GM23338 (cell line): ENCODE results near the gene MEAK7. TPM values are rescaled to one million over a fixed set of nuclear protein-coding genes. Genes with fewer than 3 reads are reported as not detected.

Experiments
- ATAC-seq: fragments of 200-7000 bp; cut with Tn5 transposase; 3 replicates; pipeline ENCODE4 v1.9.1; 2020
- DNase-seq: peaks from one replicate; pipeline ENCODE4 v3.0.0-alpha.2; 2015; ENCODE audit warnings: low spot score
- H2AFZ ChIP-seq: fragments of 200-600 bp; sonication (generic); 2 replicates; pipeline ENCODE4 v1.8.0; 2016; ENCODE audit warnings: antibody characterized with exemption, mild to moderate bottlenecking, moderate library complexity
- H3F3A ChIP-seq: fragments of 200-600 bp; sonication (generic); replicated peaks from 2 replicates; pipeline ENCODE4 v1.8.0; 2017; ENCODE audit warnings: antibody characterized with exemption, mixed run types, low read depth
- H3K27ac ChIP-seq: fragments of 200-600 bp; sonication (generic); 2 replicates; pipeline ENCODE4 v1.6.1; 2016; ENCODE audit warnings: low read depth
- H3K27me3 ChIP-seq: fragments of 200-600 bp; sonication (generic); 2 replicates; pipeline ENCODE4 v1.8.0; 2016; ENCODE audit warnings: mild to moderate bottlenecking, mixed run types, moderate library complexity; ENCODE audit not compliant: insufficient read depth
- H3K36me3 ChIP-seq: fragments of 200-600 bp; sonication (generic); 2 replicates; pipeline ENCODE4 v1.8.0; 2016; ENCODE audit warnings: mild to moderate bottlenecking; ENCODE audit not compliant: insufficient read depth
- H3K4me1 ChIP-seq: fragments of 200-600 bp; sonication (generic); 2 replicates; pipeline ENCODE4 v1.8.0; 2016; ENCODE audit warnings: mild to moderate bottlenecking, moderate library complexity; ENCODE audit not compliant: insufficient read depth
- H3K4me2 ChIP-seq: fragments of 200-600 bp; sonication (generic); 2 replicates; pipeline ENCODE4 v1.7.1; 2017; ENCODE audit warnings: mixed run types
- H3K4me3 ChIP-seq: fragments of 200-600 bp; sonication (generic); 2 replicates; pipeline ENCODE4 v1.6.1; 2016; ENCODE audit warnings: mixed run types
- H3K79me2 ChIP-seq: fragments of 200-600 bp; sonication (generic); replicated peaks from 2 replicates; pipeline ENCODE4 v1.8.0; 2017; ENCODE audit warnings: mild to moderate bottlenecking; ENCODE audit not compliant: insufficient read depth
- H3K9me2 ChIP-seq: fragments of 200-600 bp; sonication (generic); 2 replicates; pipeline ENCODE4 v1.8.0; 2017; ENCODE audit not compliant: insufficient read depth
- H4K20me1 ChIP-seq: fragments of 200-600 bp; sonication (generic); replicated peaks from 2 replicates; pipeline ENCODE4 v1.8.0; 2017; ENCODE audit warnings: mild to moderate bottlenecking; ENCODE audit not compliant: insufficient read depth
- H3K27ac Mint-ChIP-seq: 2 replicates; pipeline ENCODE4 v1.8.0; 2020; ENCODE audit warnings: inconsistent platforms, mild to moderate bottlenecking, moderate library complexity, mixed read lengths
- H3K27me3 Mint-ChIP-seq: 3 replicates; pipeline ENCODE4 v1.8.0; 2022; ENCODE audit warnings: low read depth, mild to moderate bottlenecking, moderate library complexity, mixed read lengths, inconsistent platforms; ENCODE audit not compliant: insufficient read depth, poor library complexity
- H3K36me3 Mint-ChIP-seq: 3 replicates; pipeline ENCODE4 v1.8.0; 2021; ENCODE audit warnings: low read depth, mild to moderate bottlenecking, inconsistent platforms, moderate library complexity, mixed read lengths
- H3K4me1 Mint-ChIP-seq: 3 replicates; pipeline ENCODE4 v1.8.0; 2020; ENCODE audit warnings: mild to moderate bottlenecking, inconsistent platforms, mixed read lengths
- H3K4me3 Mint-ChIP-seq: 3 replicates; pipeline ENCODE4 v1.8.0; 2021; ENCODE audit warnings: moderate library complexity, mild to moderate bottlenecking, inconsistent platforms, mixed read lengths
- H3K9me3 Mint-ChIP-seq: 3 replicates; pipeline ENCODE4 v1.8.0; 2020; ENCODE audit warnings: moderate library complexity, mild to moderate bottlenecking, inconsistent platforms, mixed read lengths
- CREB1 ChIP-seq: fragments of 250-450 bp; sonication (Bioruptor Pico); IDR thresholded peaks from 2 replicates; pipeline ENCODE4 v1.5.0; 2020; ENCODE audit warnings: low read depth, mild to moderate bottlenecking, moderate library complexity
- EZH2 ChIP-seq: fragments of 200-600 bp; sonication (generic); IDR thresholded peaks from one replicate; pipeline ENCODE4 v1.8.0; 2017; ENCODE audit warnings: antibody characterized with exemption, mild to moderate bottlenecking, low read depth; ENCODE audit not compliant: unreplicated experiment
- EZH2phosphoT487 ChIP-seq: fragments of 200-600 bp; sonication (generic); IDR thresholded peaks from one replicate; pipeline ENCODE4 v1.8.1; 2018; ENCODE audit warnings: antibody characterized with exemption; ENCODE audit not compliant: unreplicated experiment
- JUNB ChIP-seq: IDR thresholded peaks from one replicate; pipeline ENCODE4 v1.6.1; 2016; ENCODE audit warnings: antibody characterized with exemption; ENCODE audit not compliant: unreplicated experiment
- NANOG ChIP-seq: IDR thresholded peaks from 2 replicates; pipeline ENCODE4 v1.6.1; 2016; ENCODE audit warnings: antibody characterized with exemption, borderline replicate concordance
- POLR2AphosphoS5 ChIP-seq: IDR thresholded peaks from 2 replicates; pipeline ENCODE4 v1.6.1; 2016; ENCODE audit warnings: antibody characterized with exemption, low read depth
- STAT1 ChIP-seq: IDR thresholded peaks from one replicate; pipeline ENCODE4 v1.6.1; 2016; ENCODE audit warnings: antibody characterized with exemption; ENCODE audit not compliant: unreplicated experiment
- ZNF114 ChIP-seq: fragments of 250-450 bp; sonication (Bioruptor Pico); IDR thresholded peaks from 2 replicates; pipeline ENCODE4 v1.5.0; 2020; ENCODE audit warnings: mild to moderate bottlenecking, moderate library complexity
- ZNF331 ChIP-seq: fragments of 250-450 bp; sonication (Bioruptor Pico); IDR thresholded peaks from 2 replicates; pipeline ENCODE4 v1.5.0; 2020; ENCODE audit warnings: low read depth, mild to moderate bottlenecking, moderate library complexity
- ZNF462 ChIP-seq: fragments of 250-450 bp; sonication (Bioruptor Pico); IDR thresholded peaks from 2 replicates; pipeline ENCODE4 v1.5.0; 2020; ENCODE audit warnings: mild to moderate bottlenecking, moderate library complexity
- polyA plus RNA-seq: library from polyadenylated mRNA; unstranded; fragments of >200 nt; fragmentation: Nextera tagmentation; extraction: Ambion mirVana; gene quantifications from 2 replicates; pipeline ENCODE4 v1.2.1, GENCODE V29; 2016
- total RNA-seq: library from RNA; depleted of rRNA; stranded (reverse); fragments of >200 nt; shearing (Covaris generic); gene quantifications from 2 replicates; pipeline ENCODE4 v1.2.3, GENCODE V29; 2014
- TF ChIP-seq, protein P1 (sequence below), 2 experiments: fragments of 200-600 bp in 1 of 2; sonication (generic) in 1 of 2; conservative IDR thresholded peaks; 2 replicates each; pipeline versions ENCODE4 v1.5.1 to v1.6.1; 2016 to 2017; ENCODE audit warnings: antibody characterized with exemption in 2 of 2, low read depth in 2 of 2, mild to moderate bottlenecking in 2 of 2, moderate library complexity in 1 of 2
- TF ChIP-seq, protein P2 (sequence below): IDR thresholded peaks from 2 replicates; pipeline ENCODE4 v1.6.1; 2016; ENCODE audit warnings: antibody characterized with exemption
- TF ChIP-seq, protein P3 (sequence below): IDR thresholded peaks from one replicate; pipeline ENCODE4 v1.6.1; 2018; ENCODE audit warnings: antibody characterized with exemption; ENCODE audit not compliant: unreplicated experiment

Gene MEAK7
- total and polyA plus RNA-seq, 2 experiments from 2014 or later: 7.5 to 17.2 TPM

GRCh38 chr16:84517366-84517765 lies 12.9 kb upstream of the MEAK7 start:
- ATAC-seq (no peak), DNase-seq (no peak)
- H2AFZ ChIP-seq: no peak overlapping the region
- Mint-ChIP-seq H3K4me1 (peaks cover 12% of the 10 kb centered on the region), H3K9me3 (no peaks in the 10 kb centered on the region), H3K27me3 (peaks cover 13% of the 10 kb centered on the region), H3K4me3 (no peak overlapping the region), H3K27ac (no peak overlapping the region), H3K36me3 (no peaks in the 10 kb centered on the region)
- no peaks in the 10 kb centered on the region for H3F3A ChIP-seq
- no peaks in the 10 kb centered on the region for H3K27me3 ChIP-seq
- H3K36me3 ChIP-seq: no peaks in the 10 kb centered on the region
- H4K20me1 ChIP-seq: no peaks in the 10 kb centered on the region
- no peak overlapping the region for H3K4me3 ChIP-seq
- no peaks in the 10 kb centered on the region for H3K9me2 ChIP-seq
- H3K27ac ChIP-seq: no peak overlapping the region
- TF ChIP-seq ZNF462 (CRISPR knock-in tag) (no peak), CREB1 (no peak), STAT1 (no peak), EZH2 (no peak), ZNF331 (CRISPR knock-in tag) (no peak), ZNF114 (CRISPR knock-in tag) (no peak), JUNB (no peak), EZH2phosphoT487 (no peak), POLR2AphosphoS5 (no peak), NANOG (no peak)
- TF ChIP-seq, protein P1, sequence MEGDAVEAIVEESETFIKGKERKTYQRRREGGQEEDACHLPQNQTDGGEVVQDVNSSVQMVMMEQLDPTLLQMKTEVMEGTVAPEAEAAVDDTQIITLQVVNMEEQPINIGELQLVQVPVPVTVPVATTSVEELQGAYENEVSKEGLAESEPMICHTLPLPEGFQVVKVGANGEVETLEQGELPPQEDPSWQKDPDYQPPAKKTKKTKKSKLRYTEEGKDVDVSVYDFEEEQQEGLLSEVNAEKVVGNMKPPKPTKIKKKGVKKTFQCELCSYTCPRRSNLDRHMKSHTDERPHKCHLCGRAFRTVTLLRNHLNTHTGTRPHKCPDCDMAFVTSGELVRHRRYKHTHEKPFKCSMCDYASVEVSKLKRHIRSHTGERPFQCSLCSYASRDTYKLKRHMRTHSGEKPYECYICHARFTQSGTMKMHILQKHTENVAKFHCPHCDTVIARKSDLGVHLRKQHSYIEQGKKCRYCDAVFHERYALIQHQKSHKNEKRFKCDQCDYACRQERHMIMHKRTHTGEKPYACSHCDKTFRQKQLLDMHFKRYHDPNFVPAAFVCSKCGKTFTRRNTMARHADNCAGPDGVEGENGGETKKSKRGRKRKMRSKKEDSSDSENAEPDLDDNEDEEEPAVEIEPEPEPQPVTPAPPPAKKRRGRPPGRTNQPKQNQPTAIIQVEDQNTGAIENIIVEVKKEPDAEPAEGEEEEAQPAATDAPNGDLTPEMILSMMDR (conservative IDR thresholded peaks at IDR 0.05; ENCODE audit: low read depth in 2 of 2): no peak
- TF ChIP-seq, protein P2, sequence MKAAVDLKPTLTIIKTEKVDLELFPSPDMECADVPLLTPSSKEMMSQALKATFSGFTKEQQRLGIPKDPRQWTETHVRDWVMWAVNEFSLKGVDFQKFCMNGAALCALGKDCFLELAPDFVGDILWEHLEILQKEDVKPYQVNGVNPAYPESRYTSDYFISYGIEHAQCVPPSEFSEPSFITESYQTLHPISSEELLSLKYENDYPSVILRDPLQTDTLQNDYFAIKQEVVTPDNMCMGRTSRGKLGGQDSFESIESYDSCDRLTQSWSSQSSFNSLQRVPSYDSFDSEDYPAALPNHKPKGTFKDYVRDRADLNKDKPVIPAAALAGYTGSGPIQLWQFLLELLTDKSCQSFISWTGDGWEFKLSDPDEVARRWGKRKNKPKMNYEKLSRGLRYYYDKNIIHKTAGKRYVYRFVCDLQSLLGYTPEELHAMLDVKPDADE: no peak
- TF ChIP-seq, protein P3, sequence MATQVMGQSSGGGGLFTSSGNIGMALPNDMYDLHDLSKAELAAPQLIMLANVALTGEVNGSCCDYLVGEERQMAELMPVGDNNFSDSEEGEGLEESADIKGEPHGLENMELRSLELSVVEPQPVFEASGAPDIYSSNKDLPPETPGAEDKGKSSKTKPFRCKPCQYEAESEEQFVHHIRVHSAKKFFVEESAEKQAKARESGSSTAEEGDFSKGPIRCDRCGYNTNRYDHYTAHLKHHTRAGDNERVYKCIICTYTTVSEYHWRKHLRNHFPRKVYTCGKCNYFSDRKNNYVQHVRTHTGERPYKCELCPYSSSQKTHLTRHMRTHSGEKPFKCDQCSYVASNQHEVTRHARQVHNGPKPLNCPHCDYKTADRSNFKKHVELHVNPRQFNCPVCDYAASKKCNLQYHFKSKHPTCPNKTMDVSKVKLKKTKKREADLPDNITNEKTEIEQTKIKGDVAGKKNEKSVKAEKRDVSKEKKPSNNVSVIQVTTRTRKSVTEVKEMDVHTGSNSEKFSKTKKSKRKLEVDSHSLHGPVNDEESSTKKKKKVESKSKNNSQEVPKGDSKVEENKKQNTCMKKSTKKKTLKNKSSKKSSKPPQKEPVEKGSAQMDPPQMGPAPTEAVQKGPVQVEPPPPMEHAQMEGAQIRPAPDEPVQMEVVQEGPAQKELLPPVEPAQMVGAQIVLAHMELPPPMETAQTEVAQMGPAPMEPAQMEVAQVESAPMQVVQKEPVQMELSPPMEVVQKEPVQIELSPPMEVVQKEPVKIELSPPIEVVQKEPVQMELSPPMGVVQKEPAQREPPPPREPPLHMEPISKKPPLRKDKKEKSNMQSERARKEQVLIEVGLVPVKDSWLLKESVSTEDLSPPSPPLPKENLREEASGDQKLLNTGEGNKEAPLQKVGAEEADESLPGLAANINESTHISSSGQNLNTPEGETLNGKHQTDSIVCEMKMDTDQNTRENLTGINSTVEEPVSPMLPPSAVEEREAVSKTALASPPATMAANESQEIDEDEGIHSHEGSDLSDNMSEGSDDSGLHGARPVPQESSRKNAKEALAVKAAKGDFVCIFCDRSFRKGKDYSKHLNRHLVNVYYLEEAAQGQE: no peak
- peaks cover 6% of the 10 kb centered on the region; the same call in 1 of the 2 replicates for H3K4me1 ChIP-seq
- H3K79me2 ChIP-seq: no peaks in the 10 kb centered on the region
- H3K4me2 ChIP-seq: no peak overlapping the region
